K562 (cell line): Measurements from ENCODE around the gene RNLS. TPM values are rescaled to one million over a fixed set of nuclear protein-coding genes. Genes with fewer than 3 reads are reported as not detected.

Source experiments
- AFF1 ChIP-seq, 2 experiments: fragments of 450-650 bp; IDR thresholded peaks; 2 replicates each; pipeline ENCODE4 v1.6.1; 2018; ENCODE audit warnings: mild to moderate bottlenecking in 2 of 2, low read depth in 1 of 2; ENCODE audit not compliant: partially characterized antibody in 2 of 2
- CEBPZ ChIP-seq: fragments of 150-350 bp; IDR thresholded peaks from 2 replicates; pipeline ENCODE4 v1.6.1; 2014; ENCODE audit warnings: low read depth, mild to moderate bottlenecking, low read length, borderline replicate concordance
- CXXC5 ChIP-seq: fragments of 250-450 bp; sonication (Bioruptor Pico); IDR thresholded peaks from 2 replicates; pipeline ENCODE4 v1.8.0; 2022; ENCODE audit warnings: inconsistent platforms, mild to moderate bottlenecking, moderate library complexity
- ELF2 ChIP-seq: fragments of 250-450 bp; sonication (Bioruptor Pico); IDR thresholded peaks from 2 replicates; pipeline ENCODE4 v1.5.0; 2021; ENCODE audit warnings: mild to moderate bottlenecking
- ETV5 ChIP-seq: sonication (generic); formaldehyde crosslinking; IDR thresholded peaks from 2 replicates; pipeline ENCODE4 v1.4.0; 2020; ENCODE audit warnings: low read depth, mild to moderate bottlenecking, missing genetic modification reagents
- GABPB2 ChIP-seq: fragments of 250-450 bp; sonication (Bioruptor Pico); conservative IDR thresholded peaks from 2 replicates; pipeline ENCODE4 v1.5.1; 2021; ENCODE audit warnings: mild to moderate bottlenecking
- MLX ChIP-seq, 2 experiments: fragments of 450-650 bp in 1 of 2; sonication (generic) in 1 of 2; formaldehyde crosslinking; conservative IDR thresholded peaks; 2 replicates each; pipeline versions ENCODE4 v1.4.0 to v1.8.1; 2020 to 2022; ENCODE audit warnings: mild to moderate bottlenecking in 1 of 2, missing genetic modification reagents in 1 of 2
- NFE2L1 ChIP-seq: fragments of 450-650 bp; IDR thresholded peaks from 2 replicates; pipeline ENCODE4 v1.6.1; 2016; ENCODE audit warnings: missing genetic modification characterization, low read depth, mild to moderate bottlenecking, missing compliant biosample characterization, moderate library complexity, borderline replicate concordance
- NR2C2 ChIP-seq, 2 experiments: fragments of 200-800 bp in 1 of 2; sonication (Bioruptor generic) in 1 of 2; sonication (generic) in 1 of 2; formaldehyde crosslinking in 1 of 2; IDR thresholded peaks; 2 replicates each; pipeline versions ENCODE4 v1.6.1 to v1.8.0; 2016 to 2022; ENCODE audit warnings: mild to moderate bottlenecking in 1 of 2, missing compliant biosample characterization in 1 of 2, missing genetic modification characterization in 1 of 2, missing genetic modification reagents in 1 of 2
- SMARCC2 ChIP-seq: fragments of 450-650 bp; IDR thresholded peaks from 2 replicates; pipeline ENCODE4 v1.6.1; 2017; ENCODE audit warnings: antibody characterized with exemption, moderate library complexity, mild to moderate bottlenecking, low read depth
- SNAPC5 ChIP-seq: fragments of 250-450 bp; sonication (Bioruptor Pico); IDR thresholded peaks from 2 replicates; pipeline ENCODE4 v1.8.0; 2021; ENCODE audit warnings: moderate library complexity, mild to moderate bottlenecking, inconsistent platforms
- ZNF347 ChIP-seq: fragments of 450-650 bp; formaldehyde crosslinking; IDR thresholded peaks from 2 replicates; pipeline ENCODE4 v1.4.0; 2020; ENCODE audit warnings: low read depth, mild to moderate bottlenecking, moderate library complexity
- ZNF717 ChIP-seq: fragments of 250-450 bp; sonication (Bioruptor Pico); IDR thresholded peaks from 2 replicates; pipeline ENCODE4 v1.5.0; 2021
- polyA plus RNA-seq, 8 experiments: library from polyadenylated mRNA; depleted of rRNA in 4 of 8; stranded (reverse) in 5 of 8; unstranded in 3 of 8; fragments of >200 nt; fragmentation: Nextera tagmentation in 2 of 8; fragmentation: Illumina TruSeq in 1 of 8; extraction: Ambion mirVana in 2 of 8; extraction: Trizol in 1 of 8; gene quantifications; 2 replicates each; pipeline versions ENCODE4 v1.2.1 to v1.2.3, GENCODE V29; 2011 to 2014; ENCODE audit warnings: inconsistent platforms in 1 of 8, missing spikeins in 1 of 8
- total RNA-seq, 7 experiments: library from RNA; depleted of rRNA in 6 of 7; stranded (reverse); fragments of >200 nt in 6 of 7; fragmentation: Illumina TruSeq in 2 of 7; extraction: Trizol in 2 of 7; gene quantifications; 2 replicates each; pipeline versions ENCODE4 v1.2.1 to v1.2.3, GENCODE V29; 2011 to 2021; ENCODE audit warnings: low replicate concordance in 1 of 7

The RNLS gene
- total and polyA plus RNA-seq, 9 of the 15 experiments (the other 6 are each of a cell fraction or from before 2014, with no cell fraction given), result 0.14 to 0.72 (median 0.41) TPM; not detected in 3

- TF ChIP-seq CEBPZ, result no peak
- no peak for TF ChIP-seq ETV5 (CRISPR knock-in tag)
- no peak for TF ChIP-seq SMARCC2
- no peak for TF ChIP-seq NFE2L1 (tag)
- no peak for TF ChIP-seq NR2C2 (CRISPR knock-in tag; IDR thresholded peaks at IDR 0.05)
- no peak for TF ChIP-seq NR2C2 (tag; IDR thresholded peaks at IDR 0.05)
- no peak for TF ChIP-seq SNAPC5 (CRISPR knock-in tag)
- TF ChIP-seq CXXC5 (CRISPR knock-in tag), result no peak
- TF ChIP-seq ZNF717, result no peak
- TF ChIP-seq MLX (CRISPR knock-in tag; conservative IDR thresholded peaks at IDR 0.05), result no peak
- TF ChIP-seq ZNF347 (CRISPR knock-in tag), result no peak
- TF ChIP-seq GABPB2 (CRISPR knock-in tag), result no peak
- TF ChIP-seq AFF1 (IDR thresholded peaks at IDR 0.05; ENCODE audit: low read depth in 1 of 2, partially characterized antibody in 2 of 2), result no peak
- no peak for TF ChIP-seq ELF2 (CRISPR knock-in tag)
These were observed 346.9 kb downstream of the RNLS start (continued) for GRCh38 chr10:88236121-88236743.
